HG02571 (cell line): Measurements from ENCODE around the gene SORCS1.

Experiments used
- ATAC-seq: cut with Tn5 transposase; IDR thresholded peaks from one replicate; pipeline ENCODE4 v1.9.1; 2021; ENCODE audit warnings: mild to moderate bottlenecking, moderate library complexity; ENCODE audit not compliant: unreplicated experiment

SORCS1 gene

DNA sequence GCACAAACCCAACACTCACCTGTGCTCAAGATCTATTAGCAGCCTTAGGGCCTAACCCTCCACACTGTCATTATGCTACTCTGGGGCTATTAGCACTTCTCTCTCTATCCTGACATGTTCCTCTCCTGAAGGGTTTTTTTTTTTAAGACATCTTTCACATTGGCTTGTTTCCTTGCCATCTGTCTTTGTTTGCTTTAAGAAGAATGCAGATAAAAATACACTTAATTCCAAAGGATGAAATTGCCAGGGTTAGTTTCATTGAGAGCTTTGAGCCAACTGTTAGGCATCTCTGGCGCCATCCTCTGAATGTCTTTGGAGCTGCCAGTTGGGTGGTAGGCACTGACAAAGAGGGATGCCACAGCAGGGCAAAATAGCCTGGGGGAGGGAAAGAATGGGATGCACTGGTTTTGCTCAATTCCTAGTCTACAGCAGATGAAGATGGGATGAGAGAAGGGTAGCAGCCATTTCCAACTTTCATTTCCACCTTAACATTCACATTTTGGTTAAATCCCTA, 399.2 kb downstream of the SORCS1 start:
- ATAC-seq = no peak

DNA sequence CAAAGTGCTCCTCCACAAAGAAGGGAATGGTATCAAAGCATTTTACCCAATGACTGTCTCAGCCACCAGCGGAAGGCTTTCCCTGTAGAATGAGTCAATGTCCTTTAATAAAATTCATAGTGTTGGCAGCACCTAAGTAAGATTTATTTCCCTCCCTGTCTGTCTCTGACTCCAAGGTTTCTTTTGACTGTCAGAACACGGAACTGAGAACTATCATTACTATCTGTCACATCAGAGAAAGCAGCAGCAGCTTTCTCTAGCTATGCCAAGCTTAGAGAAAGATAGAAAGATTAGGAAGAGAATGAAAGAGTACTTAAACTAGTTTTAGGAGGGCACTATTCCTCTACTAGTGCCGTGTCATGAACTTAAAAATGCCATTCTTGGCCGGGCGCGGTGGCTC, 400.1 kb downstream of the SORCS1 start:
- ATAC-seq = no peak

DNA sequence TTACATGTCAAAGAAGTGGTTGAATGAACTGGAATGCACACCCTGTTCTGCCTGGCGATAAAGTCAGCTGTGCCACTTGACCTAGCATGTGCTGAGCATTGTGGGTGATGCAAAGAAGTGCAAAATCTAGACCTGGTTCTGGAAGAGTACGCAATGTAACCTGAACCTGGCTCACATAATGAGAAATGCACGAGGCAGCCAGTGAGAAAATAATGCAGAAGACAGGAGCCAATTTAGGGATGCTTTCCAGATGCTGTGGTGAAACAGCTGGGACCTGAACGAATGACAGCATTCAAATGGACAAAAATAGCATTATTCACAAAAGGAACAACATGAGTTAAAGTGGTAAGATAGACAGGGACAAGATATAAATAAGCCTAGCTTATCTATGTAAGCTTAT, 402.6 kb downstream of the SORCS1 start:
- ATAC-seq = no peak

DNA sequence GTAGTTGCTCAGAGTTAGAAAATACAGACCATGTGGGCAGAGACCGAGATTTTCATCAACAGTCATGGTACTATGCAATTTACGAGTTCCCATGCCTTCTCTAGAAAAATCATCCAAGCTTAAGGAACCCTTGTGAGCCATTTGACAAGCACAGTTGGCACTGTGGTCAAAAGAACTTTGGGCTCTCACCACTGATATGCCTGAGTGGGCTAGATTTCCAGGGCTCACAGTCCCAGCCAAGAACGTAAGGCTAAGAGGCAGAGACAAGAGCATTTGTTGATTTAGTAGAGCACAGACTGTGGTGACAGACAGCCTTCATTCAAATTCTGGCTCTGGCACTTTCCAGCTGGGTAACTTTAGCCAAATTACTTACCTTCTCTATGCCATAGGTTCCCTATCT, 407.0 kb downstream of the SORCS1 start:
- ATAC-seq = no peak

DNA sequence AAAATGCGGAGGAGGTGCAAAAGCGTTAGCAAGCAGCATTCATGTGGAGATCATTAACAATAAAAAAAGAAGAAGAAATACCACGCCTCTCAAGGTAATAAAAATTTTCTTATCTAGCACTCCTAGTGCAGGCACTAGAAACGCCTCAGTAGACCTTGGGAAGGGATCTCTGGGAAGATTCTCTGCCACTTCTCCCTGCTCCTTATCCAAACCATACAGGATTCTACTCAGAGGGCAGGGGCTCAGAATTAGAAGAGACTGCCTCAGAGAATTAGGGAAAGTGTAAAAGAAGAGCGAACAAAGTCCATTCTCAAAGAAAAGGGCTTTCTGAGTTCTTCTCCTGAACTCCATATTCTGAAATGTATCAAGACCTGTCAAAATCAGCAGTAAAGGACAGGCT, 413.4 kb downstream of the SORCS1 start:
- ATAC-seq = no peak

DNA sequence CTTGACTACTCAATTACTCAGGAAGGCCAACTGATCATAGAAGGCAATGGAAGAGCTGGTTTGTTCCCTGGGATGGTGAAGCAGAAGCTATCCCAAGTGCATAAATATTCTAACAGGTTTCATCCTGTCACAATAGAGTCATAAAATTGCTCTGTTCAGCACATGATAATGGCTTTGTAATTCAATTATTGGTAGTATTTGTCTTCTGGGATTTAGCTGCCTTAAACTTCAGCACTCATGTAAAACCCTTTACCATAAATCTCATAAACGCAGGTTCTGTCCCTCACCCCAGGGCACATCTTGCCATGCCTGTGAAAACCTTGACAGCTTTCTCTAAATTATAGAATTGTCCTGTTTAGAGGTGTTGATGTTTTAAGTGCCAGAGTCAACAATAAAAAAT, 417.6 kb downstream of the SORCS1 start:
- ATAC-seq = no peak

DNA sequence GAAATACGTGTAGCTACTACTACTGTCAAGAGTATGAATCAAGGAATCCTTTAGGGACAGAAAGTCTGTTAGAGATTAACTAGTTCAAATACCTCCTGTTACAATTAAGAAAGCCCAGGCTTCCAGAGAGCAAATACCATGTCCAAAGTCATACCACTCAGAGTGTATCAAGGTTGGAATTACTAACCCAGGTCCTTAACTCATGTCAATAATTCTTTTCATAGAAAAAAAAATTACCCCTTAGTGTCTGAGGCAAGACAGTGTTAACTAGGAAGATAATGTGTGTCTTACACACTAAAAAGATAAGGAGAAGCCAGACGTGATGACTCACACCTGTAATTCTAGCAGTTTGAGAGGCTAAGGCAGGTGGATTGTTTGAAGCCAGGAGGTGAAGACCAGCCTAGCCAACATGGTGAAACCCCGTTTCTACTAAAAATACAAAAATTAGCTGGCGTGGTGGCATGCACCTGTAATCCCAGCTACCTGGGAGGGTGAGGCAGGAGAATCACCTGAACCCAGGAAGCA, 423.4 kb downstream of the SORCS1 start:
- ATAC-seq = no peak

DNA sequence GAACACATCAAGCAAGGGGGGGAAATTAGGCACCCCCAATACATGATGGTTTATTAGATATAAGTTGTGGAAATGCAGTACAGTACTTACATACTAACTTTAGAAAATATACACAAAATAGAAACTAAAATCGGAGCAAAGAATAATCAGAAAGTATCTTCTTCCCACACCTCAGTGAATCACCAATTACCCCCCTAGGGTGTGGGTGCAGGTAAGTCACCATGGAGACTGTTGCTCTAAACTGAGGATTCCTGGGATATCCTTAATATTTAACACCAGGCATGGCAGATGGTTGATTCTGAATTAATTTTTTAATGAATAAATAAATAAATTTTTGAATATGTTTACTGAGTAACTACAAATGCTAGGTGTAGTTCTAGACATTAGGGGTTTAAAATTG, 424.4 kb downstream of the SORCS1 start:
- ATAC-seq = no peak

DNA sequence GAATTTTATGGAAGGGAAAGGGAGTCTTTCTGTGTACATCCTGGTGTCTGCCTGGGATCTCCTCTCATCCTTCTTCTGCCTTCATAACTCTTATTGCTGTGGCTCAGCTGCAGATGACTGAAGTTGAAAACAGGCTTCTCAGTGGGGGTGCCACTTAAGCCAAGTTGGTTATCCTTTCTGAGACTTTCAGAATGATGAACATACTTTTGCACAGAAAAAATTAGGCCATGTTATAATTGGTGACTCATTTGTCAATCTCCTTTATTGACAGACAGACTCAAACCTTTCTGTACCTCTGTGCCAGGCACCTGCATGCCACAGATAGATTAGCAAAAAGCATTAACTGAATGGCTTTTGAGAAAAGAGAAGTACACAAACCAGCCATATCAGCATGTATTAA, 430.3 kb downstream of the SORCS1 start:
- no peak for ATAC-seq

DNA sequence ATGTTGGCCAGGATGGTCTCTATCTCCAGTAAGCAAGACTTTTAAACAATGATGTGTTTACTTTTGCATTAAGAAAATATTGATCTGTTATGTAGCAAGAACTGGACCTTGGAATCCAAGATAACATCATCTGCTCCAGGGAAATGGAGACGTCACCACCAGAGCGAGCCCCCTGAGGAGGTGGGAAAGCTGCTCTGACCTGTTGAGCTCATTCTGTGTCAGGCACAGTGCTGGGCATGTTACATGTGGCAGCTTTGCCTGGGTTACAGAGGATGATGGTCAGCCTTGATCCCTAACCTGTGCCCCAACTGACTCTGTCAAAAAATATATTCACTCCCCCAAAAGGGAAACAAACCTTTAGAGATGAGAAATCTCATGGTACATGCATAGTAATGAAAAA, 436.3 kb downstream of the SORCS1 start:
- no peak for ATAC-seq

DNA sequence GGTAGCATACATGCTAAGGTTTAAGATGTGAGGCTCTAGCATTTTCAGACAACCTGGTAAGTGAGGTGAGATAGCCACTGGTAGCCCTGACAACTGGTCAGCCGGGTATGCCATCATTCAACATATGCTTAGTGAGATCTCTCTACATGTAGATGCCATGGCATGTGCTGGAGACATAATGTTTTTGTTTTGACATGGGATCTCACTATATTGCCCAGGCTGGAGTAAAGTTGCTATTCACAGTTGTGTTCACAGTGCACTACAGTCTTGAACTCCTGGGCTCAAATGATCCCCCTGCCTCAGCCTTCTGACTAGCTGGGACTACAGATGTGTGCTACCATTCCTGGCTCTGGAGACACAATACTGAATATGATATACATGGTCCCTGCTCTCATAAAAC, 437.3 kb downstream of the SORCS1 start:
- ATAC-seq = no peak

DNA sequence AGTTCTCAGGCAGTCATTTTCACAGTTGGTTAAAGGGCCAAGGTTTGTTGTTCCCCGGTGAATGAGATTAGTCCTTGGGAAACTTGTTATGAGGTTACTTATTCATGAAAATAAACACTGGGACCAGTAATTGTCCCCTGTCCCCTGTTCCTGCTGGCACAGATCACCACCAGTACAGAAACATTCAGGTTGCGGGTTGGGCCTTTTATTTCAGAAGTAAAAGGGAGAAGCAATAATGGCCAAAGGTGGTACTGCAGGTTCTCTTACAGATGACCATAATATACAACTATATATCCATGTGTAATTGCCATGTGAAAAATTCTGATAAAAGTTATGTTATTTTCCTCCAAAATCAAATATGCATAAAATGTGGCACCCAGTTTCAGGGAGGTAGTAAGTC, 442.0 kb downstream of the SORCS1 start:
- no peak for ATAC-seq

DNA sequence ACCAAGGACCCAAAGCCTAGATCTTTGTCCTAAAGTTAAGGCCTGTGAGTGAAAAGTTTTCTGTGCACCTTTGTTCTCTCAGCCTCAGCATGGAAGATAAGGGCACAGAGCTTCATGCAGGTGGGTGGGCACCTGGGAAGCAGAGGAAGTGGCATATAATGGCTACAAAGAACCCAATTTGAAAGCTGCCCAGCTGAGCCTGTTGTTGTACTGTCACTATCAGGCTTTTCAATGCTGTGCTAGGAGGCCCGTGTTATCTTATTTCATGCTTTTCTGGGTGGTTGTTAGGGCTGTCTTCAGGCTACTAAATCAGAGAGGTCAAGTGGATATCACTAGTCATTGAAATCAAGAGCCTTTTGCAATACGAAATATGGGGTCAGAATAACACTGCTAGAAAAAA, 443.8 kb downstream of the SORCS1 start:
- ATAC-seq = no peak

DNA sequence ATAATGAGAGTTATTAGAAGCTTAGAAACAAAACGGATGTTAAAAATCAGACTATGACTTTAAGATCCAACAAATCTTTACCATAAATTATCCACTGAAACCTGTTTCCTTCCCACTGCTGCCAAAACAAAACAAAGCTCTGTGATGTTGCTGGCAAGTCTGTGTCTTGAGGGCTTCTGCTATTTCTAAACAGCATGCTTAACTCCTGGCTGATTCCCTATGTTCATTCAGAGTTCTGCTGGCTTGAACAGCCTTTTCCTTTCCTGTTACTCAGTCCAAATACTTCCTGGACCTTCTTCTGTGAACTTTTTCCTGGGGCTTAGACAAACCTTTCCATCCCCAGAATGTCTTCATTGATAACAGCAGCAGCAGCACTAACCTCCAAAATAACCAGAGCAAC, 448.1 kb downstream of the SORCS1 start:
- ATAC-seq = no peak

DNA sequence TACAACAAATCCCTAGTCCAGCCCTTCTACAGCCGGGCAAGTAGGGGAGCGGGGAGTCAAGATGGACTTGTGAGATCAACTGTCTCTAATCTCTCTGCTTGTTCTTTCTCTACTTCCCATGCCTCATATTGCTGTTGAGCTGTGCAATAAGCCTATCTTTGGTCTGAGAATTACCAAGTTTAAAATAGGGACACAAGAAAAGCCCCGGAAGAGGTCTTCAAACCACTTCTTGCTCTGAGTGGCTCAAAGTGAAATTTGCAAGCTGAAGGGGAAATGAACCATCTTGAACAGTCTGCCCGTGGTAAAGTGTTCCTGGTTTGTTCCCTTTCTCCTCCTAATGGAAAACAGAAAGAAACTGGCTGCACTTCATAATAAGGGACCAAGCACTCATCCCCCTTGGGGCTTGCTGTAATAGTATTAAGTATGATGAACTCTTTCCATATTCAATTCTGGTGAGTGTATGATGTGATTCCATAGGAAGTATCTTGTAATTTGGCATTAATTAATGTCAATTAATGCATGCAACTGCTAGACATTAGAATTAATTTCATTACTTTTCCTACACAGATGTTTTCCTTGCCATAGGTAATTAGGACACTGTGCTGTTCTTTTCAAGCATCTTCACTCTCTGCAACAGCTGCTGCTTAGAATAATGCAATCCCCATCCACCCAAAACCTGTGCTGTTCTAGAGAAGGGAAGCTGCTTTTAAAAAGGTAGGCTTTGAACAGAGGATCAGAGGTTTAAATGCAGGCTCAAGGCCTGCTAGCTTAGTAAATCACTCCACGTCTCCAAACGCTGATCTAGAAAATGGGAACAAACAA, 449.6 kb downstream of the SORCS1 start:
- no peak for ATAC-seq

DNA sequence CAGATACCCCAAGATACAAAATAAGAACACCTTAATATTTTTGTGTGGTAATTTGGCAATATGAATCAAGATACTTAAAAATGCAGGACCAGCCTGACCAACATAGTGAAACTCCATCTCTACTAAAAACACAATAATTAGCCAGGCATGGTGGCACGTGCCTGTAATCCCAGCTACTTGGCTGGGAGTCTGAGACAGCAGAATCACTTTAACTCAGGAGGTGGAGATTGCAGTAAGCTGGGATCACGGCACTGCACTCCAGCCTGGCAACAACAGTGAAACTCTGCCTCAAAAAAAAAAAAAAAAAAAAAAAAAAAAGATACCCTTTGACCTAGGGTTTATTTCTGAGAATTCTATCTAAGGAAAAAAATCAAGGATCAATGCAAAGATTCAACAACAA, 450.7 kb downstream of the SORCS1 start:
- ATAC-seq = no peak

DNA sequence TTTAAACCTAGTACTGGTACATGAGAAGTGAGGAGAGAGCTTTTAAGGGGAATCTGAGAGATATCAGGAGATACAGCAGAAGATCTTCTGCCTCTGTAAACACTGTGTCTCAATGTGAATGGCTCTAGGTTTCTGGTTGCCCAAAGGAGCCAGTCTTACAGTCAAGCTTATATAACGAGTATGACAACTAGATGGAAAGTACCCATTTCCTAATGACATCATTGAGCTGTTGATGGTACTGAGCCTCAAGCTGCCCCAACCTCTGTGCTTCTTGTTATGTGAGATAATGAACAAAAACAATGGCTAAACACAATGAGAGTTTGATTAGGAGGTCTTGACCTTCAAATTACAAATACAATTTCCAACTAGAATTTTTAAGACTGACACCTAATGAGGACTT, 451.5 kb downstream of the SORCS1 start:
- no peak for ATAC-seq

DNA sequence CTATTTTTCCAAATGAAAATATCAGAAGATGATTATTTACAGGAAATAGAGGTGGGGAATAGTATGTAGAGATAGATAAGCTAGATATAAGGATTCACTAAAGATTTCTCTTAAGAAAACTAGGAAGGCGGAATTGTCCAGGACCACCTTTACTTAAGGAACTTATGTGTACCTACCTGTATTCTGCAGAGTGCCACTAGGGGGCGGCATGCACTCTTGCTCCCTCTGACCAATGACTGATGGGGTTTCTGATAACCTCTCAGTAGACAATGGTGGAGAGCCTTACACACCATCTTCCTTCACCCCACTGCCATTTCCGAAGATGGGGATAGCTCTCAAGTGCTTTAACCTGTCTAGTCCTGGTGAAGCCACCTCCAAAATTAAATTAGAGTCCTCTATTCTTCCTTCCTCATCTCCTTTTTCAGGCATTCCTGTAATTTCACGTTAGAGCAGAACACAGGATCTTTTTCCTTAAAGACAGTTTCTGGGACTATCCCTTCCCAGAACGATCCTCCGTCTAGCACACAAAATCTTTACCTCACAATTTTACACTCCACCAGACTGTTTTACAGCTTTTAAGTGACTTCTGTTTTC, 453.1 kb downstream of the SORCS1 start:
- ATAC-seq = peak; percentile 90

DNA sequence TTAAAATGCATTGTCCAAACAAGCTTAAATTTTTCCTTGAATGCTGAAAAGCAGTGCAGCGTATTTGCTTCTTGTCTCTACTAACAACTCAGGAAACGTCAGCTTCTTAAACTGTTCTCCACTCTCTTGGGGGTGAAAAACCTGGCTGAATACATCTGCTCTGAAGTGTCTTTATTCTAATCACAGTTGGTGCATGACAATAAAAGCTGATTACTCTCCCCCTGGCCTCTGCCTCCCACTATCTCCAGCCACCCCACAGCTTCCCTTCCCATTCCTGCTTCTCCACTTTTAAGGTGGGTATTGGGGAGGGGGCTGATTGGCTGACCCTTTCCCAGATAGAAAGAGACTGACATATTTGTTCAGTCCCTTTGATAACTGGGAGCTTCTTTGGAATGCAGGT, 456.0 kb downstream of the SORCS1 start:
- no peak for ATAC-seq

DNA sequence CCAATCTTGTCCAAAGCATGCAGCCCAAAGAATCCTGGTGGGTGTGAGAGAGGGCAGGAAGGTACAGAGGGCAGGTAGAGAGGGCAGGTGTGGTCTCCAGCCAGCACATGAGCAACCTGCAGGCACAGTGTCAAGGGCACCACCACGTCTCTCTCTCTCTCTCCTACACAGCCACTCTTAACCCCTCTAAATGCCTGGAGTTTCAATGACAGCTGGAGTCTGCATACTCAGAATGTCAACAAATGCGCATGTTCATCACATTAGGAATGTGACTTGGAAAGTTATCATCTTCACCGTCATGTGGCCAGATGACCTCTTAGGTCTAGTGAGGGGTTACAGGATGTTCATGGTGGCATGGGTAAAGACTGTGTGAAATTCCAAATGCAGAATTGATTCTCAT, 456.8 kb downstream of the SORCS1 start:
- ATAC-seq = no peak

DNA sequence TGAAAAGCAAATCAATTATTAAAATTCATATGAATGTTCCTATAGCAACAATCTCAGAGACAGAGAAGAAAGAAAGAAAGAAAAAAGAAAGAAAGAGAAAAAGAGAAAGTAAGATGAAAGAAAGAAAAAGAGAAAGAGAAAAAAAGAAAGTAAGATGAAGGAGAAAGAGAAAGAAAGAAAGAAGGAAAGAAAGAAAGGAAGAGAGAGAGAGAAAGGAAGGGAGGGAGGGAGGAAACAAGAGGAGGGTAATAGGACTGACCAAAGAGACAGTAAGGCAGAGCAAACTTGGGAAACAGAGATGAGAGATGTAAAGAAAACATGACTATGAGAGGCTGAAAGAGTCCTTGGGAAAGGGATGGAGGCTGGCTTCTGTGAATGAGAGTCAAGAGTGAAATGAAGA, 458.4 kb downstream of the SORCS1 start:
- no peak for ATAC-seq

DNA sequence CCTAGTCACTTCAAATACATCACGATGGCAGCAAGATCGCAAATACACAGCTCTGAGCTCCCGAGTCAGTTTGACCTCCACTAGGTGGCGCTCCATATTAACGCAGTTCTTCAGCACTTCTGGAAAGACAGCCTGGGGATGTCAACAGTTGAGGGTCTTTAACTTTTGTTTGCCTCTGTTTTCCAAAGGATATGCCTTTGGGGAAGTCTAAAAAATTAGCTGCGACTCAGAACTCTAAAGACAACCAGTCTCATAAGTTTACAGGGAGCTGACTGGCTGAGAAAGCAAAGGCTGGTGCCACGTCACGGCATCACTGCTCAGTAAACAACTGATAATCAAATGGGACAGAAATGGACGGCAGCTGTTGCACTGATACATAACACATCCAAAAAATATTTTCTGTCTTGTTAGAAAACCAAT, 458.8 kb downstream of the SORCS1 start:
- ATAC-seq = peak; percentile 59
